NB4 (cell line): ENCODE data around the gene OCRL.
"Not testable (repeated sequence)": the region's sequence is repeated elsewhere in the genome, so short reads cannot be mapped to it uniquely, and the experiment has no call there.

Source experiments
- DNase-seq: peaks from one replicate; pipeline ENCODE4 v3.0.0; 2010; ENCODE audit warnings: low read depth
- H3K4me3 ChIP-seq: one replicate; pipeline ENCODE4 v1.5.1; 2011; ENCODE audit warnings: mild to moderate bottlenecking, low read depth, low read length, moderate library complexity
- CTCF ChIP-seq: IDR thresholded peaks from one replicate; pipeline ENCODE4 v1.5.1; 2012; ENCODE audit warnings: low read depth, low read length
- MAX ChIP-seq: IDR thresholded peaks from 2 replicates; pipeline ENCODE4 v1.6.1; 2011; ENCODE audit warnings: low read depth, low read length
- MYC ChIP-seq: IDR thresholded peaks from 2 replicates; pipeline ENCODE4 v1.6.1; 2011; ENCODE audit warnings: low read depth, low read length
- POLR2A ChIP-seq: IDR thresholded peaks from 2 replicates; pipeline ENCODE4 v1.6.1; 2011; ENCODE audit warnings: mild to moderate bottlenecking; ENCODE audit not compliant: insufficient read length; ENCODE audit errors: extremely low read depth

Gene OCRL

GRCh38 chrX:129559783-129560182, 19.7 kb downstream of the OCRL start:
- no peak for DNase-seq
- H3K4me3 ChIP-seq = no peak overlapping the region
- no peak for TF ChIP-seq MYC
- TF ChIP-seq POLR2A = no peak

GRCh38 chrX:129561453-129561852, 21.4 kb downstream of the OCRL start:
- no peak for DNase-seq
- no peak overlapping the region for H3K4me3 ChIP-seq
- no peak for TF ChIP-seq MAX
- no peak for TF ChIP-seq POLR2A
- TF ChIP-seq CTCF = no peak
- no peak for TF ChIP-seq MYC

GRCh38 chrX:129564345-129564744, 24.3 kb downstream of the OCRL start:
- not testable (repeated sequence) for DNase-seq, H3K4me3 ChIP-seq

- no peak overlapping the region for H3K4me3 ChIP-seq
- no peak for DNase-seq
- no peak for TF ChIP-seq CTCF
- TF ChIP-seq MAX = no peak
- TF ChIP-seq MYC = no peak
- TF ChIP-seq POLR2A = no peak
These were observed 25.1 kb downstream of the OCRL start for GRCh38 chrX:129565046-129565650.

- TF ChIP-seq CTCF (no peak), MAX (no peak)
- no peak overlapping the region for H3K4me3 ChIP-seq
- DNase-seq = no peak
These were observed 26.0 kb downstream of the OCRL start for GRCh38 chrX:129566073-129566472.

- H3K4me3 ChIP-seq = no peak overlapping the region
- no peak for DNase-seq
- TF ChIP-seq MYC (no peak), MAX (no peak), POLR2A (no peak), CTCF (no peak)
These were observed 28.3 kb downstream of the OCRL start for GRCh38 chrX:129568349-129568748.

- TF ChIP-seq CTCF = no peak
- no peak for TF ChIP-seq POLR2A
- TF ChIP-seq MYC = no peak
- no peak for DNase-seq
- no peak overlapping the region for H3K4me3 ChIP-seq
These were observed 32.4 kb downstream of the OCRL start for GRCh38 chrX:129572422-129572821.

GRCh38 chrX:129573652-129574051, 33.6 kb downstream of the OCRL start:
- H3K4me3 ChIP-seq, DNase-seq: not testable (repeated sequence)
